H1 (cell line): ENCODE results near the gene SGO1. TPM values are rescaled to one million over a fixed set of nuclear protein-coding genes. Genes with fewer than 3 reads are reported as not detected.

Experiments used
- CTCF ChIA-PET: fragments of 300-600 bp; sonication (Branson Sonifier 250); formaldehyde crosslinking; loops from one replicate; lab custom pipeline; 2021; ENCODE audit not compliant: partially characterized antibody; lab: Charles Lee
- POLR2A ChIA-PET: fragments of 300-600 bp; sonication (Branson Sonifier 250); formaldehyde crosslinking; loops from one replicate; lab custom pipeline; 2021; ENCODE audit warnings: inconsistent platforms; ENCODE audit not compliant: partially characterized antibody; lab: Charles Lee
- DNase-seq, 2 experiments: peaks; one replicate each; pipeline versions ENCODE4 v3.0.0 to v3.0.0-alpha.2; 2010 to 2022; ENCODE audit warnings: low spot score in 2 of 2, low read depth in 1 of 2, mixed read lengths in 1 of 2
- FAIRE-seq: peaks from 2 replicates; lab custom pipeline; 2011; peaks lifted over from hg19 to GRCh38; lab: Jason Lieb, UNC
- H2AFZ ChIP-seq: 2 replicates; pipeline ENCODE4 v1.8.1; 2012; ENCODE audit warnings: low read length, inconsistent platforms
- H2AK5ac ChIP-seq: 2 replicates; pipeline ENCODE4 v1.6.1; 2013; ENCODE audit warnings: low read depth, low read length
- H2BK120ac ChIP-seq: replicated peaks from 2 replicates; pipeline ENCODE3; 2013; ENCODE audit warnings: low read depth, low read length, inconsistent platforms
- H2BK12ac ChIP-seq: 2 replicates; pipeline ENCODE4 v1.6.1; 2013; ENCODE audit warnings: low read depth, low read length
- H2BK15ac ChIP-seq: 2 replicates; pipeline ENCODE4 v1.6.1; 2013; ENCODE audit warnings: low read length
- H2BK20ac ChIP-seq: 2 replicates; pipeline ENCODE4 v1.6.1; 2013; ENCODE audit warnings: low read length
- H2BK5ac ChIP-seq: 2 replicates; pipeline ENCODE4 v1.6.1; 2013; ENCODE audit warnings: low read depth, low read length
- H3K14ac ChIP-seq: 2 replicates; pipeline ENCODE4 v1.6.1; 2013; ENCODE audit warnings: inconsistent platforms; ENCODE audit not compliant: insufficient read length
- H3K18ac ChIP-seq: 2 replicates; pipeline ENCODE4 v1.6.1; 2013; ENCODE audit warnings: low read length; ENCODE audit errors: extremely low read depth
- H3K23ac ChIP-seq: 2 replicates; pipeline ENCODE4 v1.6.1; 2013; ENCODE audit warnings: inconsistent platforms; ENCODE audit not compliant: insufficient read length
- H3K23me2 ChIP-seq: 2 replicates; pipeline ENCODE4 v1.6.1; 2013; ENCODE audit warnings: low read depth, low read length
- H3K27ac ChIP-seq: 2 replicates; pipeline ENCODE4 v1.6.1; 2011; ENCODE audit warnings: low read depth, low read length, inconsistent platforms
- H3K27me3 ChIP-seq, 4 experiments: replicated peaks in 1 of 4; 1 replicate in 1 of 4; 2 replicates in 3 of 4; pipeline versions ENCODE4 v1.6.1 to v1.8.1; 2011 to 2013; ENCODE audit warnings: low read length in 3 of 4, mild to moderate bottlenecking in 3 of 4, inconsistent platforms in 2 of 4, mixed read lengths in 2 of 4, moderate library complexity in 1 of 4; ENCODE audit not compliant: control insufficient read depth in 3 of 4, insufficient read depth in 3 of 4; ENCODE audit errors: extremely low read depth in 1 of 4
- H3K36me3 ChIP-seq, 4 experiments: 2 replicates each; pipeline versions ENCODE4 v1.6.1 to v1.8.1; 2011 to 2013; ENCODE audit warnings: mild to moderate bottlenecking in 4 of 4, low read length in 3 of 4, moderate library complexity in 2 of 4, control low read depth in 1 of 4, inconsistent platforms in 1 of 4; ENCODE audit not compliant: insufficient read depth in 4 of 4, control insufficient read depth in 2 of 4
- H3K4ac ChIP-seq: replicated peaks from 2 replicates; pipeline ENCODE3; 2013; ENCODE audit warnings: low read length, low read depth, mixed read lengths, inconsistent platforms; ENCODE audit not compliant: insufficient read length
- H3K4me1 ChIP-seq, 4 experiments: replicated peaks in 1 of 4; 1 replicate in 1 of 4; 2 replicates in 3 of 4; pipeline versions ENCODE4 v1.6.1 to v1.8.1; 2011 to 2013; ENCODE audit warnings: low read length in 3 of 4, inconsistent platforms in 2 of 4, mixed read lengths in 1 of 4; ENCODE audit not compliant: insufficient read depth in 4 of 4, control insufficient read depth in 3 of 4
- H3K4me2 ChIP-seq, 2 experiments: 2 replicates each; pipeline versions ENCODE4 v1.6.1 to v1.8.1; 2011 to 2013; ENCODE audit warnings: low read depth in 2 of 2, low read length in 2 of 2, control low read depth in 1 of 2, inconsistent platforms in 1 of 2, mild to moderate bottlenecking in 1 of 2; ENCODE audit not compliant: insufficient read depth in 1 of 2
- H3K4me3 ChIP-seq, 4 experiments: fragments of 200-600, 300-600 bp in 1 of 4; sonication (generic), shearing (Covaris generic), sonication (Bioruptor Twin) in 1 of 4; 2 replicates each; pipeline versions ENCODE4 v1.5.1 to v1.8.1; 2011 to 2016; ENCODE audit warnings: low read length in 4 of 4, low read depth in 3 of 4, control low read depth in 2 of 4, inconsistent platforms in 2 of 4, mild to moderate bottlenecking in 2 of 4, mixed read lengths in 1 of 4, moderate library complexity in 1 of 4; ENCODE audit not compliant: insufficient read depth in 2 of 4; ENCODE audit errors: extremely low read depth in 1 of 4
- H3K56ac ChIP-seq: replicated peaks from 2 replicates; pipeline ENCODE3; 2013; ENCODE audit warnings: low read depth, mild to moderate bottlenecking, mixed read lengths, low read length, inconsistent platforms; ENCODE audit not compliant: insufficient read length
- H3K79me1 ChIP-seq: 2 replicates; pipeline ENCODE4 v1.6.1; 2013; ENCODE audit warnings: low read depth, low read length, control low read depth
- H3K79me2 ChIP-seq, 2 experiments: 2 replicates each; pipeline versions ENCODE4 v1.6.1 to v1.8.1; 2012 to 2013; ENCODE audit warnings: low read length in 2 of 2, mild to moderate bottlenecking in 2 of 2, inconsistent platforms in 1 of 2; ENCODE audit not compliant: insufficient read depth in 2 of 2, control insufficient read depth in 1 of 2
- H3K9ac ChIP-seq, 4 experiments: replicated peaks in 1 of 4; 1 replicate in 1 of 4; 2 replicates in 3 of 4; pipeline versions ENCODE4 v1.6.1 to v1.8.1; 2011 to 2013; ENCODE audit warnings: low read depth in 3 of 4, low read length in 3 of 4, control low read depth in 2 of 4, mild to moderate bottlenecking in 2 of 4, moderate library complexity in 2 of 4, inconsistent platforms in 1 of 4; ENCODE audit errors: extremely low read depth in 1 of 4
- H3K9me3 ChIP-seq, 2 experiments: 2 replicates each; pipeline versions ENCODE4 v1.6.1 to v1.8.1; 2012 to 2013; ENCODE audit warnings: mild to moderate bottlenecking in 2 of 2, moderate library complexity in 2 of 2, control low read depth in 1 of 2, inconsistent platforms in 1 of 2, low read depth in 1 of 2, low read length in 1 of 2, mixed read lengths in 1 of 2; ENCODE audit not compliant: insufficient read depth in 2 of 2
- H4K20me1 ChIP-seq, 2 experiments: replicated peaks in 1 of 2; 2 replicates each; pipeline versions ENCODE3 to v1.8.1; 2011 to 2013; ENCODE audit warnings: inconsistent platforms in 2 of 2, low read length in 2 of 2, mild to moderate bottlenecking in 1 of 2; ENCODE audit not compliant: insufficient read depth in 2 of 2, control insufficient read depth in 1 of 2
- H4K5ac ChIP-seq: 2 replicates; pipeline ENCODE4 v1.6.1; 2013; ENCODE audit warnings: low read length, low read depth, mixed read lengths, inconsistent platforms; ENCODE audit not compliant: insufficient read length
- H4K8ac ChIP-seq: 2 replicates; pipeline ENCODE4 v1.8.0; 2013; ENCODE audit warnings: mild to moderate bottlenecking, moderate library complexity, low read length, inconsistent platforms; ENCODE audit not compliant: insufficient read depth; ENCODE audit errors: extremely low read depth
- H4K91ac ChIP-seq: replicated peaks from 2 replicates; pipeline ENCODE3; 2013; ENCODE audit warnings: low read length, mixed read lengths, inconsistent platforms; ENCODE audit not compliant: insufficient read length
- ASH2L ChIP-seq: fragments of 200-600, 300-600 bp; sonication (generic); IDR thresholded peaks from one replicate; pipeline ENCODE4 v1.7.1; 2017; ENCODE audit warnings: low read length
- CBX8 ChIP-seq: fragments of 300-800, 300-1000 bp; sonication (generic); IDR thresholded peaks from 2 replicates; pipeline ENCODE4 v1.7.1; 2016; ENCODE audit warnings: low read depth, low read length, borderline replicate concordance
- NANOG ChIP-seq: IDR thresholded peaks from 2 replicates; pipeline ENCODE4 v1.6.1; 2011; ENCODE audit warnings: low read length, low read depth, mild to moderate bottlenecking, inconsistent platforms; ENCODE audit not compliant: insufficient read depth, poor library complexity, severe bottlenecking
- SAP30 ChIP-seq: fragments of 300-600 bp; sonication (generic); IDR thresholded peaks from 2 replicates; pipeline ENCODE4 v1.7.1; 2012; ENCODE audit warnings: low read length, moderate library complexity, mild to moderate bottlenecking, inconsistent platforms; ENCODE audit not compliant: insufficient read depth, insufficient replicate concordance
- SRF ChIP-seq: IDR thresholded peaks from 2 replicates; pipeline ENCODE4 v1.6.1; 2011; ENCODE audit warnings: mild to moderate bottlenecking, low read depth, low read length, moderate library complexity
- YY1 ChIP-seq: IDR thresholded peaks from 2 replicates; pipeline ENCODE4 v1.6.1; 2011; ENCODE audit warnings: low read depth, mild to moderate bottlenecking, low read length
- WGBS, 2 experiments: shearing (Covaris generic) in 1 of 2; methylation state at CpG; one replicate each; pipeline versions ENCODE4 v1.1.6 to v1.1.7; 2013 to 2015; ENCODE audit warnings: low lambda C conversion rate in 2 of 2, mixed read lengths in 2 of 2, inconsistent platforms in 1 of 2, low coverage in 1 of 2, missing lambda C conversion rate in 1 of 2; ENCODE audit not compliant: insufficient replicate concordance in 2 of 2, insufficient coverage in 1 of 2, insufficient read length in 1 of 2; ENCODE audit errors: extremely low coverage in 1 of 2, missing lambda C conversion rate in 1 of 2; 5-methylcytosine and 5-hydroxymethylcytosine counted together
- polyA plus RNA-seq, 7 experiments: library from polyadenylated mRNA; depleted of rRNA in 3 of 7; stranded (reverse) in 5 of 7; unstranded in 2 of 7; fragments of >200 nt in 5 of 7; fragments of 200-250 nt in 2 of 7; gene quantifications; 1 replicate in 5 of 7; 2 replicates in 1 of 7; 4 replicates in 1 of 7; pipeline versions ENCODE4 v1.2.1 to v1.2.3, GENCODE V29; 2011 to 2013; ENCODE audit warnings: missing spikeins in 2 of 7, mixed read lengths in 2 of 7
- total RNA-seq: library from RNA; stranded (reverse); fragmentation: NEBNext Ultra II Directional; extraction: Animal tissue kit (Norgen Biotek cat#: 25700); gene quantifications from 2 replicates; pipeline ENCODE4 v1.2.1, GENCODE V29; 2021
- TF ChIP-seq, protein P1 (sequence below): IDR thresholded peaks from 2 replicates; pipeline ENCODE4 v1.6.1; 2012; ENCODE audit warnings: low read length, inconsistent platforms
- TF ChIP-seq, protein P2 (sequence below): IDR thresholded peaks from 2 replicates; pipeline ENCODE4 v1.6.1; 2011; ENCODE audit warnings: low read length, improper control_type of control experiment

Gene SGO1
- total and polyA plus RNA-seq, 2 of the 8 experiments (the other 6 are each of a cell fraction or from before 2014, with no cell fraction given), result 6.9 to 36.4 TPM

DNA sequence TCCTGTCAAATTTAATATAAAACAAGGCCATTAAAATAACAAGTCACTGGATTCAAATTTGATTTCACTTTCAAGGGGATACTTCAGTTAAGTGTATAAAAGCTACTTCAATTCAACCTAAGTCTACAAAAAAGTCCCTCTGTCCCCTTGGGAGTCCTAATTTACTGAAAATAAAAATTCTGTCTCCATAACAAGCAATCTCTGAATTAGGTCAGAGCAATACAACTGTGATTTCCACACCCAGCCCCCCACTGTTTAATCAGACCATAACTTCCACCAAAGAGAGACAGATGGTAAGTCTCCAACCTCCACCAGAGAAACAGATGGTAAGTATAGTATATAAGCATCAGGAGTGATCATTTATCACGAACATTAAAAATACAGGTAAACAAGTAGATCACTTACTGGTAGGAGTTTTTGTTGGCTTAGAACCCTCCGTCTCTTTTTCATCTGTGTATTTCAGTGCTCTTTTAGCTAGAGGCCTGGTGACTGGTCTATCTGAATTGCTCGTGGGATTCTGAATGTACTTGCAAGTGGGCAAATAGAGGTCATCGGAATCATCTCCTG lies 12.1 kb downstream of the SGO1 start:
- ChIA-PET CTCF (no interaction called here), POLR2A (no interaction called here)
- Histone ChIP-seq H2BK15ac (no peak overlapping the region), H3K36me3 (peaks cover 6 to 87% (median 38%) of the 10 kb centered on the region in 4 experiments), H2BK12ac (no peak overlapping the region), H3K4me1 (no peaks in the 10 kb centered on the region), H3K4ac (no peak overlapping the region), H3K9ac (no peak overlapping the region), H3K56ac (no peak overlapping the region), H2AFZ (no peak overlapping the region), H3K18ac (no peak overlapping the region), H2BK20ac (no peak overlapping the region), H2AK5ac (no peak overlapping the region), H2BK120ac (no peak overlapping the region), H3K23ac (no peak overlapping the region), H3K79me2 (no peaks in the 10 kb centered on the region), H3K9me3 (no peaks in the 10 kb centered on the region), H4K20me1 (peaks cover 0 to 4% of the 10 kb centered on the region in 2 experiments), H4K91ac (no peak overlapping the region), H2BK5ac (no peak overlapping the region), H3K27ac (no peak overlapping the region), H3K23me2 (no peaks in the 10 kb centered on the region), H3K27me3 (no peaks in the 10 kb centered on the region), H4K5ac (no peak overlapping the region), H3K14ac (no peak overlapping the region), H4K8ac (no peak overlapping the region), H3K79me1 (no peaks in the 10 kb centered on the region), H3K4me2 (no peak overlapping the region), H3K4me3 (no peak overlapping the region)
- FAIRE-seq (no peak), DNase-seq (no peak)
- WGBS, 2 experiments, result 93% methylated on average over 4 of the region's 4 CpGs; no CpG with 5 or more reads in 1 of the 2 experiments
- TF ChIP-seq, protein P1, sequence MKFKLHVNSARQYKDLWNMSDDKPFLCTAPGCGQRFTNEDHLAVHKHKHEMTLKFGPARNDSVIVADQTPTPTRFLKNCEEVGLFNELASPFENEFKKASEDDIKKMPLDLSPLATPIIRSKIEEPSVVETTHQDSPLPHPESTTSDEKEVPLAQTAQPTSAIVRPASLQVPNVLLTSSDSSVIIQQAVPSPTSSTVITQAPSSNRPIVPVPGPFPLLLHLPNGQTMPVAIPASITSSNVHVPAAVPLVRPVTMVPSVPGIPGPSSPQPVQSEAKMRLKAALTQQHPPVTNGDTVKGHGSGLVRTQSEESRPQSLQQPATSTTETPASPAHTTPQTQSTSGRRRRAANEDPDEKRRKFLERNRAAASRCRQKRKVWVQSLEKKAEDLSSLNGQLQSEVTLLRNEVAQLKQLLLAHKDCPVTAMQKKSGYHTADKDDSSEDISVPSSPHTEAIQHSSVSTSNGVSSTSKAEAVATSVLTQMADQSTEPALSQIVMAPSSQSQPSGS, result no peak
- TF ChIP-seq SRF, result no peak
- TF ChIP-seq SAP30, result no peak
- TF ChIP-seq, protein P2, sequence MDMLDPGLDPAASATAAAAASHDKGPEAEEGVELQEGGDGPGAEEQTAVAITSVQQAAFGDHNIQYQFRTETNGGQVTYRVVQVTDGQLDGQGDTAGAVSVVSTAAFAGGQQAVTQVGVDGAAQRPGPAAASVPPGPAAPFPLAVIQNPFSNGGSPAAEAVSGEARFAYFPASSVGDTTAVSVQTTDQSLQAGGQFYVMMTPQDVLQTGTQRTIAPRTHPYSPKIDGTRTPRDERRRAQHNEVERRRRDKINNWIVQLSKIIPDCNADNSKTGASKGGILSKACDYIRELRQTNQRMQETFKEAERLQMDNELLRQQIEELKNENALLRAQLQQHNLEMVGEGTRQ, result no peak
- TF ChIP-seq YY1, result no peak
- no peak for TF ChIP-seq NANOG
- TF ChIP-seq ASH2L, result no peak
- no peak for TF ChIP-seq CBX8
